Measurements from ENCODE around the gene FBN2.

DNA sequence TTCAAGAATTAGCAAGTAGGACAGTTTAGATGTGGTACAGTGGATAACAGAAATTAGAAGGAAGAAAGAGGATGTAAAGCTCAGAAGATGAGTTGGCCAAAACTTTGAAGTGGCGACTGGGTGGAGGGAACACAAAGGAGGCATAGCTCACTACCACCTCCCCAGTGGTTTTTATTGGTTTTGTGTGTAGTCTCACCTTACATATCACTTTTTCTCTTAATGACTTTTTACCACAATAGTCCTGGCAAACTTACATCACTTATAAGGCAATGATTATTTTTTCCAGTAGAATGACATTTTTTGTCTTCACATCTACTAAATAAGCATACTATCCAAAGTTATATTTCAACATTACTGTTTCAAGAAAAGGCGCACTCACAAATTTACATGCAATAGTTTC lies 49.2 kb upstream of the FBN2 start:
- no peak for TF ChIP-seq POLR2A (IDR thresholded peaks at IDR 0.05)
- TF ChIP-seq, protein P1, sequence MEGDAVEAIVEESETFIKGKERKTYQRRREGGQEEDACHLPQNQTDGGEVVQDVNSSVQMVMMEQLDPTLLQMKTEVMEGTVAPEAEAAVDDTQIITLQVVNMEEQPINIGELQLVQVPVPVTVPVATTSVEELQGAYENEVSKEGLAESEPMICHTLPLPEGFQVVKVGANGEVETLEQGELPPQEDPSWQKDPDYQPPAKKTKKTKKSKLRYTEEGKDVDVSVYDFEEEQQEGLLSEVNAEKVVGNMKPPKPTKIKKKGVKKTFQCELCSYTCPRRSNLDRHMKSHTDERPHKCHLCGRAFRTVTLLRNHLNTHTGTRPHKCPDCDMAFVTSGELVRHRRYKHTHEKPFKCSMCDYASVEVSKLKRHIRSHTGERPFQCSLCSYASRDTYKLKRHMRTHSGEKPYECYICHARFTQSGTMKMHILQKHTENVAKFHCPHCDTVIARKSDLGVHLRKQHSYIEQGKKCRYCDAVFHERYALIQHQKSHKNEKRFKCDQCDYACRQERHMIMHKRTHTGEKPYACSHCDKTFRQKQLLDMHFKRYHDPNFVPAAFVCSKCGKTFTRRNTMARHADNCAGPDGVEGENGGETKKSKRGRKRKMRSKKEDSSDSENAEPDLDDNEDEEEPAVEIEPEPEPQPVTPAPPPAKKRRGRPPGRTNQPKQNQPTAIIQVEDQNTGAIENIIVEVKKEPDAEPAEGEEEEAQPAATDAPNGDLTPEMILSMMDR (IDR thresholded peaks at IDR 0.05) = no peak

All from Peyer's patch (tissue), 4 donors.